Rectal smooth muscle tissue (tissue), 1 donor: ENCODE data around the gene NEK7.

Experiments used
- H3K27ac ChIP-seq: one replicate; pipeline ENCODE4 v1.7.0; 2013; ENCODE audit warnings: low read depth, low read length, inconsistent platforms
- H3K27me3 ChIP-seq: one replicate; pipeline ENCODE4 v1.7.0; 2013; ENCODE audit warnings: low read length; ENCODE audit not compliant: control insufficient read depth, insufficient read depth
- H3K36me3 ChIP-seq: one replicate; pipeline ENCODE4 v1.7.0; 2013; ENCODE audit warnings: low read length; ENCODE audit not compliant: control insufficient read depth, insufficient read depth
- H3K4me1 ChIP-seq: one replicate; pipeline ENCODE4 v1.7.0; 2013; ENCODE audit warnings: low read length; ENCODE audit not compliant: control insufficient read depth, insufficient read depth
- H3K4me3 ChIP-seq: one replicate; pipeline ENCODE4 v1.7.0; 2013; ENCODE audit warnings: low read length
- H3K9ac ChIP-seq: one replicate; pipeline ENCODE4 v1.7.0; 2013; ENCODE audit warnings: low read length

The NEK7 gene

DNA sequence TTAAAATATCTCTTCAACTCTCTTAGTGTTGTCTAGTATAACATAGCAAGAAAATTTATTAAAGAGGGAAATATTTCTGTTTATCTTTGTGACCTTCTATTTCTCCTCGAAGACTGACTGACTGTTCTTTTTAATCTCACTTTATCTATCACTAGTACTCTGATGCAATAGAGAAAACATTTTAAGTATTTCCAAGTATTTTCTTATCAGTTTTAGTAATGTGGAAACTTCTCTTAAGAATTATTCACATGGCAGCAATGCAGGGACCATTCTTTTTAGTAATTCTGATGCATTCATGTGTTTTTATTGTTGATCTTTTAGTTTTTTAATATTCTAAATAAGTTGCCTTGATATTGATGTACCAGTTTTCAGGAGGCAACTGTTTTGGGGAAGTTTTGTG is 115.7 kb downstream of the NEK7 start:
- Histone ChIP-seq H3K36me3 (no peaks in the 10 kb centered on the region), H3K27me3 (no peaks in the 10 kb centered on the region), H3K9ac (no peak overlapping the region), H3K4me3 (no peak overlapping the region), H3K27ac (no peak overlapping the region), H3K4me1 (no peaks in the 10 kb centered on the region)

DNA sequence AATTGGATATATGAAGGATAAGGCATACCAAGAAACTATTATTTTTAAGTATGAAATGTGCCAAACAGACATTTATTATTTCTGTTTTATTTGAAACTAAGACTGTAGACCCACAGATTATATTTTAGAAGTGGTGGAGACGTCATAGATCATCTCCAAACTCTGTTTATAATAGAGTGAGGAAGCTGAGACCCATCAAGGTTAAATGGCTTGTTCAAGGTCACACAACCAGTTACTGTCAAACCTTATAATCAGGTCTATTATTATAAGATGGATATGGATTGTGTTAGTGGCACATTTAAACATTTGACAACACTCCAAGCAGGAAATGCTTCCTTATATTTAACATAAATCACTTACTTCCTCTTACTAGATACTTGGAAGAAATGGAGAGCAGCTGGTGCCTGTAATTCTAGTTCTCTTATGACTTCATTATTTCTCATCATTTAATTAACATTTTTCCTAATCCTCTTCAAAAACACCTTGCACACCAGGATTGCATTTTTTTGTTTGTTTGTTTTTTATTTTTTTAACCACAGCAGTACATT is 117.0 kb downstream of the NEK7 start:
- Histone ChIP-seq H3K4me3 (no peak overlapping the region), H3K9ac (no peak overlapping the region), H3K36me3 (no peaks in the 10 kb centered on the region), H3K27me3 (no peaks in the 10 kb centered on the region), H3K4me1 (no peaks in the 10 kb centered on the region), H3K27ac (no peak overlapping the region)

DNA sequence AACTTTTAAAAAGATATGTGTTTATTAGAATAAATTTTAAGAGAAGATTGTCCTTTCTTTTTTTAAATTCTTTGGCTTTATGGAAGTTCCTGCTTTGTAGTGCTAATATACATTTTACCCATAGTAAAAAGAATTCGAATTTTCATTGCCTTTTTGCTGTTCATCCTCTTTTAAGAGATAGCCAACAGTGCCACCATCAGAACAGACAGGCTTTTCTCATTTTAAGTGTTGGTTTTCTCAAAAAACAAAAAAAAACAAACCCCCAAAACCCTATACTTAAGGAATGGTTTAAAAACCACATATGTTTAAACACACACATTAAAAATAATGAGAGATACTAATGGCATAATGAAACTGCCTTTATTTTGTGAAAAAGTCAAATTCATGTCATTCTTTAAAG is 118.8 kb downstream of the NEK7 start:
- H3K36me3 ChIP-seq: no peaks in the 10 kb centered on the region
- H3K27ac ChIP-seq: no peak overlapping the region
- no peak overlapping the region for H3K9ac ChIP-seq
- no peak overlapping the region for H3K4me3 ChIP-seq
- no peaks in the 10 kb centered on the region for H3K27me3 ChIP-seq
- H3K4me1 ChIP-seq: no peaks in the 10 kb centered on the region

DNA sequence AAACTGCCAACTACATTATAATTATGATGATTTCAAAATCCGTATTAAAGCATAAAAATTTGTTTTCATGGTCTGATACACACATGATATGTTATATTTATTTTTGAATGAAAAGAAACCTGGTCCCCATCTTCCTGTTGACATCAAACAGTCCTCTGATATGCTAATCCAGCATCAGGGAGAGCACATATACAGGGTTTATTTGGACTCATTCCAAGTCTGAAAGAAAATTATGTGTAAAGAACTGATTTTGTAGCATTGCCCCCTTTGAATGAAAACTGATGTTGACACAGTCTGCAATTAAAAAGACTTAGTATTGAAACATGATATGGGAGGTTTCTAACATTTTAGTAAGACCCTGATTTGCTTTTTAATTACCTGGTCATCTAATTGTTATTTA is 119.4 kb downstream of the NEK7 start:
- H3K9ac ChIP-seq: no peak overlapping the region
- H3K27ac ChIP-seq: no peak overlapping the region
- no peak overlapping the region for H3K4me3 ChIP-seq
- no peaks in the 10 kb centered on the region for H3K27me3 ChIP-seq
- no peaks in the 10 kb centered on the region for H3K36me3 ChIP-seq
- H3K4me1 ChIP-seq: no peaks in the 10 kb centered on the region

DNA sequence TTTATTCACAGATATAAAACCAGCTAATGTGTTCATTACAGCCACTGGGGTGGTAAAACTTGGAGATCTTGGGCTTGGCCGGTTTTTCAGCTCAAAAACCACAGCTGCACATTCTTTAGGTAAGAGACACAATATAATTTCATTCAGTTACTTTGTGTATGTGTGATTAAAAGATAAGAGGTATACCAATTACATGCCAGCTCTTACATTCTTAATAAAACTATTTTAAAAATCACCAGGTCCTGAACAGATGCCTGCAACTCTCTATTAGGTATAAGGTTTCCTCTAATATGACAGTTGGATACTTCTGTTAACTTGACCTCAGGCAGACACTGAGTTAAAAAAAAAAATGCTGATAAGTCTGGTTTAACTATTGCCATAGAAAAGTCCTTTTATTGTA is 122.1 kb downstream of the NEK7 start:
- Histone ChIP-seq H3K27ac (no peak overlapping the region), H3K9ac (no peak overlapping the region), H3K27me3 (no peaks in the 10 kb centered on the region), H3K4me1 (no peaks in the 10 kb centered on the region), H3K36me3 (no peaks in the 10 kb centered on the region), H3K4me3 (no peak overlapping the region)

DNA sequence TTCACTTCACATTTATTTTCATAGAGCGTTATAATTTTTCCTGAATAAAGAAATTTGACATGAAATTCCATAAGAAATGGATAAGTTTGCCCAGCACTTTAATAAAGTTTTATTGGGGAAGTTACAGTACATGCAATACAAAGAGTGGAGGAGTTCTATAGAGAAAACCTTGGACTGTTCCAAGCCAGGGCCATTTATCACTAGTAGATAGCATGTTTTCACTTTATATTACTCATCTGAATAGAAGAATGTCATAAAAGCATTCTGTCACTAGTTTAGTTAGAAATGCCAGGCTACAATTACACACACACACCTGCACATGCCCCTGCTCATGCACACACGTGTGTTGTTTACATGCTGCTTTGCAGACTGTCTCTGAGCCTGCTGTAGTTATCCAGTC is 123.3 kb downstream of the NEK7 start:
- H3K4me1 ChIP-seq: no peaks in the 10 kb centered on the region
- no peaks in the 10 kb centered on the region for H3K27me3 ChIP-seq
- H3K9ac ChIP-seq: no peak overlapping the region
- H3K4me3 ChIP-seq: no peak overlapping the region
- no peak overlapping the region for H3K27ac ChIP-seq
- no peaks in the 10 kb centered on the region for H3K36me3 ChIP-seq

DNA sequence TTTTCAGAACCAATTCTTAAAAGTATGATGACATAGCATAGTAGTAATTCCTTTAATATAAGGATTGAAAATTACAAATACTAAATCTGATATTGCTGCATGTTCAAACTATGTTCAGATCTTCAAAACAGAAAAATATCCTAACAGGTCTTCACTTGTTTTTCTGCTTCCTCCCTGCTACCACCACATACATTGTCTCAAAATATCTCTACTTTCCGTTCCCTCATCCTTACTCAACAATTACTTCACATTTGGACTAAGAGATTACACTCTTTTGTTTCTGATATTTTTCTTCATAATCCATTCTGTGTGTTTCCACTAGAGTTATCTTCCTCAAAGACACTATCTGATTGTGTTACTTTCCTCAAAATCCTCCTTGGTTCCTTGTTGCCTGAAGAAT is 125.1 kb downstream of the NEK7 start:
- Histone ChIP-seq H3K9ac (no peak overlapping the region), H3K4me3 (no peak overlapping the region), H3K36me3 (no peaks in the 10 kb centered on the region), H3K4me1 (no peaks in the 10 kb centered on the region), H3K27ac (no peak overlapping the region), H3K27me3 (no peaks in the 10 kb centered on the region)

DNA sequence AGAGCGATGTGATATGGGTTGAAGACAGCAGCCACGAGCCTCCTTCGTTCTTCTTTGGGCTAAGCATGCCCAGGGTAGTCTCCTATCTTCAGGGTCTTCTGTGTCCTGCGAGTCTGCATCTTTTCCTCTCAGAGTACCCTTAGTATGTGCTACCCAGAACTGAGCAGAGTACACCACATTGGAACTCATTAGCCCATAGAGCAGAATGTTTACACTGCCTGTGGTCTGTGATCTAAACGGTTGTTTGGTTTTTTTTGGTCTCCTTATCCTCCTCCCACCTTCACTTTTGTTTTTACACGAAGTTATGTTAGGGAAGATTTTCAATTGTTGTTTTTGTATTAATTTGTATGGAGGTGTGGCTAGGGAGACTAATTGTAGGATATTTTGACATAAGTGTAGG is 126.4 kb downstream of the NEK7 start:
- H3K4me3 ChIP-seq: no peak overlapping the region
- no peak overlapping the region for H3K9ac ChIP-seq
- H3K27me3 ChIP-seq: no peaks in the 10 kb centered on the region
- no peak overlapping the region for H3K27ac ChIP-seq
- H3K4me1 ChIP-seq: no peaks in the 10 kb centered on the region
- H3K36me3 ChIP-seq: no peaks in the 10 kb centered on the region

DNA sequence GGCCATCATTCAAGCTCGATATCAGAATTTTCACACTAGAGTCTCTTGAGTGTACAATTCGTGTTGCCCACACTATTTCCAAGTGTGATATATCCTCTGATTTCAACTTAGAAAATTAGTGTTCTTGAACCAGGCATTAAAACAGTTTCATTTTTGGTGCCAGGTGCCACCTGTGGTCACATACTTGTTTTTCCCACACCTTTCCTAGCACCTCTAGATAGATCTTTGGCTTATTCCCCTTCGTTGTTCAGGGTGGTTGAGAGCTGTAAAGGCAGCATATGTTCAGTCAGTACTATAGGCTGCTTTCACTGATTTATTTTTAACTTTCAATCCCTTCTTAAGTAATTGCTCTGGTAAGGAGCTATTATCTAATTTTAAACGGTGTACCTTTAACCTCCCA is 131.1 kb downstream of the NEK7 start:
- no peak overlapping the region for H3K27ac ChIP-seq
- no peak overlapping the region for H3K4me3 ChIP-seq
- H3K36me3 ChIP-seq: no peaks in the 10 kb centered on the region
- H3K9ac ChIP-seq: no peak overlapping the region
- no peaks in the 10 kb centered on the region for H3K27me3 ChIP-seq
- no peaks in the 10 kb centered on the region for H3K4me1 ChIP-seq

DNA sequence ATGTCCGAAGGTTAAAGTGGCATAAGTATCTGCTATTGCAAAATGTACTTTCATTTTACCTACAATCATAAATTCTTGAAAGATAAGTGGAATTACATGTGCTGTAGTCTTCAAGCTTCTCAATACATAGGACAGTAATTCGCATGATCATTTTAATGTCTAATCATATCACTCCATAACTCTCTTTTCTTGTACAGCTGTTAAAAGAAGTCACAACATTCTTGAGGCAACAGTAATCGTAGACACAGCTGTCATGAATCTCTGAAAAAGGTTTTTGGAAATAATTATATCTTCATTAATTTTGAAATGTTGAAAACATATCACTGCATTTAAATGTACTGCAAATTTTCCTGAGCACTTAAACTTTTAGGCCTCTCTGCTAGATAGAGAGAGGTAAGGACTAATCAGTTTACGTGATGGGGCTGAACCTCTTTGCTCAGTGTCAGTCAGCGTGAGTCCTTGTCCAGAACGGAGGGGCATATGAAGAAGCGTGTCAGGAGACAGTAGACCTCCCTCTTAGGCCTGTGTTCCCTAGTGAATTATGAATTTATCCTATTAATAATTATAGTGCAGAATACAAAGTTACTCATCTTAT is 133.4 kb downstream of the NEK7 start:
- Histone ChIP-seq H3K4me3 (no peak overlapping the region), H3K27me3 (no peaks in the 10 kb centered on the region), H3K4me1 (no peaks in the 10 kb centered on the region), H3K36me3 (no peaks in the 10 kb centered on the region), H3K27ac (no peak overlapping the region), H3K9ac (no peak overlapping the region)

DNA sequence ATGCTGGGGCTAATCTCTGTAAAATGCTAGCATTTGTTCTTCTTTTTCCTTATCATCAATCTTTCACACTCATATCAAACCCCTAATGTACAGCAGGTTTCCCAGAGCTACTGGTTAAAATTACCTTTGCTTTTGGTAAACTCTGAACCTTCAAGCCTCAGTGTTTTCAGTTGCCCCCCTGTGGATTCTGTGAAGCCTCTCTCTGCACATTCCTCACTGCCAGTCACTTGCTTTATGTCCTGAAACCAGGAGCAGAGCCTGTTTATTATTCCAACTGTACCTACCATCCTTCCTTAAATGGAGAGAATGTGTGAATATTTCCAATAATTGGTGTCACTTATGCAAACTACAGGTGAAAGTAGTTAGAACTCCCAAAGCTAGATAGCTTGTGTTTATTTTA is 134.2 kb downstream of the NEK7 start:
- H3K4me3 ChIP-seq: no peak overlapping the region
- H3K27ac ChIP-seq: no peak overlapping the region
- H3K36me3 ChIP-seq: no peaks in the 10 kb centered on the region
- H3K4me1 ChIP-seq: no peaks in the 10 kb centered on the region
- no peak overlapping the region for H3K9ac ChIP-seq
- no peaks in the 10 kb centered on the region for H3K27me3 ChIP-seq

DNA sequence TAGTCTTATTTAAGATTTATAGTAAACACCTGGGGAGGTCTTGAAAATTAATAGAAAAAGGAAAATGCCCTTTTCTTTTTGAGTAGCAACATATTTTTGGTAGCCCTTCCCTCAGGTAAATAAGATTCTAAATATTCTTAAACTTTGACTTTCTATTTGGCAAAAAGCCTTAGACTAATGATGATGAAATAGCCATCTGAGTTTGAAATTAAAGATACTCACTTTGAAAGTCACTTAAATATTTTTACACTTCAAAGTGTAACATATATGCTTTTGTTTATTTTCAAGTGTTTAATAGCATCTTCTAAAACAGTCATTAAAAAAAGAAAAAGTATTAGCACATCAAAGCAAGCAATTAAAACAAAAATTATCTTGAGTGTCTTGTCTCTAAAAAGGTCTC is 135.1 kb downstream of the NEK7 start:
- no peak overlapping the region for H3K9ac ChIP-seq
- H3K27ac ChIP-seq: no peak overlapping the region
- no peak overlapping the region for H3K4me3 ChIP-seq
- no peaks in the 10 kb centered on the region for H3K27me3 ChIP-seq
- no peaks in the 10 kb centered on the region for H3K4me1 ChIP-seq
- no peaks in the 10 kb centered on the region for H3K36me3 ChIP-seq

DNA sequence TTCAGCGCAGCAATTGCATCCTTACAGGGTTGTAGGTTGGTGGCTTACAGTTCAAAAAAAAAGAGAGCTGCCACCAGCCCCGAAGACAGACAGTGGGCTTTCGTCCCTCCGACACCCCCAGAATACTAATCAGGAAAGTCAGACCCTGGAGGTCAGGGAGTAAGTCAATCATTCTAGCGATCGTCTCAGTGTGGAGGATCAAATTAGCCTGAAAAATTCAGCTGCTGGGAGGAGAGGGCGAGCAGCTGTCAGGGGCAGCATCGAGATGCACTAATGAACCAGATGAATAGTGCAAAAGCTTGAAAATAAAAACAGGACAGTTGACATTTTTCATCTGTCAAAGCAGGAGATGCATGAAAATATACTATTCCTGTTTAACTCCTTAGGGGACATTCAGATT is 138.4 kb downstream of the NEK7 start:
- no peak overlapping the region for H3K4me3 ChIP-seq
- H3K36me3 ChIP-seq: no peaks in the 10 kb centered on the region
- no peak overlapping the region for H3K9ac ChIP-seq
- no peak overlapping the region for H3K27ac ChIP-seq
- no peaks in the 10 kb centered on the region for H3K27me3 ChIP-seq
- H3K4me1 ChIP-seq: no peaks in the 10 kb centered on the region
